ENCODE data around the gene PTGR3.
"Not testable (repeated sequence)": the region's sequence is repeated elsewhere in the genome, so short reads cannot be mapped to it uniquely, and the experiment has no call there.

The PTGR3 gene

DNA sequence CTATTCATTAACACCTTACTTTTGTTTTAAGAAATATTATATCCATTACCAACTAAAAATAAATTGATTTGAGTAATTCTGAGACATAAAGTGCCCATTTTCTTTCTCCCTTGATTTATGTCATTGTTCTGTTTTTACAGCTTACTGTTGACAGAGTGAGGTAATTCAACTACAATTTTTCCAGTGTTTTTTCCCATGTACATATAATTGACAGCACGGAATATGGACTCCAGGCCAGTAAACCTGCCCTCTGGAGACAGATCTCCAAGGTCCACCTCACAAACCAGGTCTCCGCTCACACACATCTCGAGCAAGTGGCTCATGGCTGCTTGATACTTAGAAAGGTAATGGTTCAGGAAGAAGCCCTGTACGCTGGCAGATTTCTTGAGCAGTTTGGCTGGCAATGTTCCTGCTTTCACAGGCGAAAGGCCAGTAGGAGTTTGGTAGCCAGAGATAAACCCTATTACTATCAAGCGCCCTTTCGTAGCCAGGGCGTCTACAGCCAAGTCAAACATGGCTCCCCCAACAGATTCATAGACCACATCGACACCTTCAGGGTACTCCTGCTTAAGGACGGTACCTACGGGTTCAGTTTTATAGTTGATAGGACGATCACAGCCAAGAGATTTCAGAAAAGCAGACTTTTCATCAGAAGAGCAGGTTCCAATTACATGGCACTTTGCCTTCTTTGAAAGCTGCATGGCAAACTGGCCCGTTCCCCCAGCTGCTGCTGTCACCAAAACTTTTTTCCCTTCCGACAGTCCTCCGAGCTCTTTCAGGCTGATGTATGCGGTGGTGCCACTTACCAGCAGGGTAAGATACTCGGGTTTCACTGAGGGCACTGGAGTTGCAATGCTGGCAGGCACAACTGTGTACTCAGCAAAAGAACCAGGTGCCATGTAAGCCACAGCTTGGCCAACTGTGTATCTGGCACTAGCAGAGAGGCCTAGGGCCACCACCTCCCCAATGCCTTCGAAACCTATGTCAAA lies 7.4 kb downstream of the PTGR3 start:
- DNase-seq, result no peak

GRCh38 chr18:75200605-75201280 lies 8.2 kb downstream of the PTGR3 start:
- DNase-seq, result no peak

GRCh38 chr18:75200071-75200470 lies 8.9 kb downstream of the PTGR3 start:
- DNase-seq, result no peak

- no peak for DNase-seq
These were observed 9.6 kb downstream of the PTGR3 start for GRCh38 chr18:75199327-75199726.

- no peak for DNase-seq
These were observed 10.9 kb downstream of the PTGR3 start for GRCh38 chr18:75198036-75198435.

GRCh38 chr18:75192899-75193298 lies 16.0 kb downstream of the PTGR3 start:
- no peak for DNase-seq

DNA sequence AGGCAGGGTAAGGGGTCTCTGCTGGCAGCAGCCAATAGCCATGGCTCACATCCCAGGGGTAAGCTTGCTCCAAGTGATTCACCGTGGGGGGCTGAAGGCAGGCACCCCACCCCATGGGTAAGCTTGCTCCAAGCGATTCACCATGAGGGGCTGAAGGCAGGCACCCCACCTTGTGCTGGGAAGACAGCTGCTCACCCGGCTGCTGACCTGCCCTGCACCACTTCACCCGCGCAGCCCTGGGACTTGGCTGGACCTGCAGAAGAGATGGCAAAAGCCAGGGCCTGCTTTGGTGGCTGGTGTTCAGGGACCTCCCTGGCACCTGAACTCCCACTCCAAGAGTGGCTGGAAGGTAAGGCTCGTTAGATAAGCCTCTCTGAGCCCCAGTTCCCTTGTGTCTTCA lies 19.2 kb downstream of the PTGR3 start:
- no peak for DNase-seq

DNA sequence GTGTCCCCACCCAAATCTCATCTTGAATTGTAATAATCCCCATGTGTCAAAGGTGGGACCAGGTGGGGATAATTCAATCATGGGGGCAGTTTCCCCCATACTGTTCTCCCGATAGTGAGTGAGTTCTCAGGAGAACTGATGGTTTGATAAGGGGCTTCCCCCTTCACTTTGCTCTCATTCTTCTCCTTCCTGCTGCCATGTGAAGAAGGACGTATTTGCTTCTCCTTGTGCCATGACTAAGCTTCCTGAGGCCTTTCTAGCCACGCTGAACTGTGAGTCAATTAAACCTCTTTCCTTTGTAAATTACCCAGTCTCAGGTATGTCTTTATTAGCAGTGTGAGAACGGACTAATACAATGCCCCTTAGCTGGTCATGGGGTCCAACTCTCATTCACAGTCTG lies 21.2 kb downstream of the PTGR3 start:
- not testable (repeated sequence) for DNase-seq

GRCh38 chr18:75185460-75185859 lies 23.5 kb downstream of the PTGR3 start:
- DNase-seq, result no peak

DNA sequence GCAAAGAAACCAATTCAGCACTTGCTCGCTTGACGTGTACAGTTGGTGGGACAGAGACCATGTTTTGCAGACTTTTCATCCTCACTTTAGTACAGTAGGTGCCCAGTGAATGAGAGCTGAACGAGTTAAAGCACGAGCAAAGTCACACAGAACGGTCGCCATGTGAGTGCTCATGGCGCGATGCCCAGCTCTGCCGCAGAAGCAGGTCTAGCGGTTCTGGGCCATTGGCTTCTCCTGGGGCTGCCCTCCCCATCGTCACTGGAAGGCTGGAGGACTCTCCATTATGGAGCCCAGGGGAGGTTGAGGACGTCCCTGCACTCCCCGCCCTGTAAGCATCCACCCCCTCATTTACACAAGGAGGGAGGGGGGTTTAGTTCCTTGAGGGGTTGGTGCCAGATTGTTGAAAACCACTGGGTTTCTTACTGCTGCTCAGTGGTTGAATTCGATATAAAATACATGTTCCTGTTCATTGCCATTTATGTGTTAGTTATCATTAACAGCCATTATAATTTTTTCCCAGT lies 24.9 kb downstream of the PTGR3 start:
- DNase-seq, result no peak

GRCh38 chr18:75183524-75183923 lies 25.4 kb downstream of the PTGR3 start:
- no peak for DNase-seq

GRCh38 chr18:75179819-75180600 lies 28.9 kb downstream of the PTGR3 start:
- DNase-seq, result no peak

DNA sequence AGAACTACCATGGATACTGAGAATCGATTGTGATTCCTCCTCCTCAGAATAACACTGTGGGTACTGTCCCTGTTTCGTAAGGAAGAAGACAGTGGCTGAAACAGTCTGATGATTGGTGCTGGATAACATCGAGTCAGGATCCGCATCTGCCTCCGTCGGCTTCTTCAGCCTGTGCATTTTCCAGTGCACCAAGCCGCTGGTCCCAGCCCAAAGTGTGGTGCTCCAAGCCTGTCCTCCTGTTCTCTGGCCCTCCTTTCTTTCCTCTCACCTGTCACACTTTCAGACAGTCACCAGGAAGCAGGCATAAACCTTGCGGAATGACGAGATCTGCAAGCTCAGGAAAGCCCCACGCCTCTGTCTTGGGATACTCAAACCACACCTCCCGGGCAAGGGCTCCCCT lies 30.6 kb downstream of the PTGR3 start:
- no peak for DNase-seq

DNA sequence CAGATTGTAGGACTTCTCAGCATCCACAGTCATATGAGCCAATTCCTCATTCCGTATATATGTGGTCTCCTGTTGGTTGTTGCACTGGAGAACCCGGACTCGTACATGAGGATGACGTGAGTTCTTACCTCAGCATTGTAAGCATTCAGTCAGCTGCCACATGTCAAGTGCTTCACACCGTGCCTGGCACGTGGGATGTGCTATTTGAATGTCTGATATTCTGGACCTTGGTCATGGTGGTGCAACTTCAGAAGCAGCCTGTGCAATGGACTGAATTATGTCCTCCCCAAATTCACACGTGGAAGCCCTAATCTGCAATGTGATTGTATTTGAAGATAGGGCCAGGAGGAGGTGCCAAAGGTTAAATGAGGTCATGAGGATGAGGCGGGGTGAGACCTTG lies 32.1 kb downstream of the PTGR3 start:
- DNase-seq, result no peak

DNA sequence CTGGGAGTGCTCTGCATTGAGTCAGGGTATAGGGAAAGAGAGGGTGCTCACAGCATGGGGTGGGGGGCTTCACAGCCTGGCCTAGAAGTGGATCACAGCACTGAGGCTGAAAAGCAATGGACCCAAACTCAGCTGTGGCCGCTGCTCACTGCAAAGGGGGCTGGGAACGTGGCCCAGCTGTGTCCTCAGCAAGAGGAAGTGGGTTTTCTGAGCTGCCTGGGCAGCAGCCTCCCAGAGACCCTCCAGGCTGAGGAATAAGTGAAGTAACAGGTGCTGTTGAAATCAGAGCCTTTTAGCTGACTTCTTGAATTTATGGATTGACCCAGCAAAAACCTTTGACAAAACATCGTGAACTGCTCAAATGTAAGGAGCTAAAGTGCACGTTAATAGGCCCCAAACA lies 35.2 kb downstream of the PTGR3 start:
- no peak for DNase-seq

GRCh38 chr18:75173125-75173432 lies 35.9 kb downstream of the PTGR3 start:
- peak; percentile 22 to 36 for DNase-seq

- no peak for DNase-seq
These were observed 36.4 kb downstream of the PTGR3 start for GRCh38 chr18:75172299-75173124.

DNA sequence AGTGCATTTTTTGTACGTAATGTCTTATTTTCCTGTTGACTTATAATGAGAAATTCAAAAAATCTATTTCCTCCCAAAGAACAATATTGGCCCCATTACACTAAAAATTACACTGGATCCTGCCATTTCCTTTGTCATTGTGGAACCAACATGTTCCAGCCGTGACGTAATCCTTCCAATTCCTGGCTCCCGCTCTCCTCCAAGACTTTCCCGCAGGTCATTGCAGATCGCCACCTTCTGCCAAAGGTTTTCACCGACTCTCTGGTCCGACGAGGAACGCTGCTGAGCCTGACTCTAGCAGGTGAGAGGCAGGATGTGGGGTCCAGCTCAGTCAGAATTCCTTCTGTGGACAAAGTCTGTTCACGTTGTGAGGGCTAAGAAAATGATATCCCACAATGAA lies 38.0 kb downstream of the PTGR3 start:
- no peak for DNase-seq

GRCh38 chr18:75170022-75170789 lies 38.7 kb downstream of the PTGR3 start:
- no peak for DNase-seq

DNA sequence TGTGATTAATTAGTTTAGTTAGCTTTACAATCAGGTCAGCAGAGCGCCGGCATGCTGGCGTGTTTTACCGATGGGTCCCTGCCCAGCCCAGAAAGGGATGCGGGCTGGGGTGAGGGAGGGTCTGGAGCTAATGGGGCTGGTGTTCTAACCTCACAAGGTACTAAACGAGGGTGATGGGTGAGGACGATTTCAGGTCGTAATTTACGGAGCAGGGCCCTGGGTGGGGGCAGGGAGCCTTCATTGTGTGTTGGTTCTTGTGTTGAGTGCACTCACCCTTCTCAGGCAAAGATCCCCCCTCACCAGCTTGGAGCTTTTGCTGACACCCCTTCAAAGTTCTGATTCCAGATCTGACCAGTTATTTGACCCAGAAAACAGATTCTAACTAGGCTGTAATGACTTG lies 39.5 kb downstream of the PTGR3 start:
- no peak for DNase-seq

DNA sequence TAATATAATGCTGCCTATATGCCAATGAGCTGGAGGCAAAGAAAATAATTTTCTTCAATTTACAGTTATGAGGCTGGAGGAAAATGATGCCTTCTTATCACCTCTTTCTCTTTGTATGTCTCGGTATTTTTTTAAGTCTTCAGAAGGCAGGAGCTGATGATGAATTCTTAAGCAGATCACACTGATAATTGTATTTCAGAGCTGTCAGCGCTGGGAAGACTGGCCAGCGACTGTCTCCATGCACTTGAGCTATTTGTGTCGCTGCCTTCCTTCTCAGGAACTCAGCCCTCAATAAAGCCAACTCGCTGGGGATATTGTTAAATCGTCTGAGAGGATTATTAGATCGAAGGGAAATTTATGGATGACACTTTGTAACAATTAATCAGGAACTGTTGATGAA lies 40.3 kb downstream of the PTGR3 start:
- DNase-seq, result no peak
